H1 (cell line): ENCODE measurements around the gene TTC38. TPM values are rescaled to one million over a fixed set of nuclear protein-coding genes. Genes with fewer than 3 reads are reported as not detected.

Experiments used
- CTCF ChIA-PET: fragments of 300-600 bp; sonication (Branson Sonifier 250); formaldehyde crosslinking; loops from one replicate; lab custom pipeline; 2021; ENCODE audit not compliant: partially characterized antibody; lab: Charles Lee
- POLR2A ChIA-PET: fragments of 300-600 bp; sonication (Branson Sonifier 250); formaldehyde crosslinking; loops from one replicate; lab custom pipeline; 2021; ENCODE audit warnings: inconsistent platforms; ENCODE audit not compliant: partially characterized antibody; lab: Charles Lee
- DNase-seq, 2 experiments: peaks; one replicate each; pipeline versions ENCODE4 v3.0.0 to v3.0.0-alpha.2; 2010 to 2022; ENCODE audit warnings: low spot score in 2 of 2, low read depth in 1 of 2, mixed read lengths in 1 of 2
- FAIRE-seq: peaks from 2 replicates; lab custom pipeline; 2011; peaks lifted over from hg19 to GRCh38; lab: Jason Lieb, UNC
- H2AFZ ChIP-seq: 2 replicates; pipeline ENCODE4 v1.8.1; 2012; ENCODE audit warnings: low read length, inconsistent platforms
- H2AK5ac ChIP-seq: 2 replicates; pipeline ENCODE4 v1.6.1; 2013; ENCODE audit warnings: low read depth, low read length
- H2BK120ac ChIP-seq: replicated peaks from 2 replicates; pipeline ENCODE3; 2013; ENCODE audit warnings: low read depth, low read length, inconsistent platforms
- H2BK12ac ChIP-seq: 2 replicates; pipeline ENCODE4 v1.6.1; 2013; ENCODE audit warnings: low read depth, low read length
- H2BK15ac ChIP-seq: 2 replicates; pipeline ENCODE4 v1.6.1; 2013; ENCODE audit warnings: low read length
- H2BK20ac ChIP-seq: 2 replicates; pipeline ENCODE4 v1.6.1; 2013; ENCODE audit warnings: low read length
- H2BK5ac ChIP-seq: 2 replicates; pipeline ENCODE4 v1.6.1; 2013; ENCODE audit warnings: low read depth, low read length
- H3K14ac ChIP-seq: 2 replicates; pipeline ENCODE4 v1.6.1; 2013; ENCODE audit warnings: inconsistent platforms; ENCODE audit not compliant: insufficient read length
- H3K18ac ChIP-seq: 2 replicates; pipeline ENCODE4 v1.6.1; 2013; ENCODE audit warnings: low read length; ENCODE audit errors: extremely low read depth
- H3K23ac ChIP-seq: 2 replicates; pipeline ENCODE4 v1.6.1; 2013; ENCODE audit warnings: inconsistent platforms; ENCODE audit not compliant: insufficient read length
- H3K23me2 ChIP-seq: 2 replicates; pipeline ENCODE4 v1.6.1; 2013; ENCODE audit warnings: low read depth, low read length
- H3K27ac ChIP-seq: 2 replicates; pipeline ENCODE4 v1.6.1; 2011; ENCODE audit warnings: low read depth, low read length, inconsistent platforms
- H3K27me3 ChIP-seq, 4 experiments: replicated peaks in 1 of 4; 1 replicate in 1 of 4; 2 replicates in 3 of 4; pipeline versions ENCODE4 v1.6.1 to v1.8.1; 2011 to 2013; ENCODE audit warnings: low read length in 3 of 4, mild to moderate bottlenecking in 3 of 4, inconsistent platforms in 2 of 4, mixed read lengths in 2 of 4, moderate library complexity in 1 of 4; ENCODE audit not compliant: control insufficient read depth in 3 of 4, insufficient read depth in 3 of 4; ENCODE audit errors: extremely low read depth in 1 of 4
- H3K36me3 ChIP-seq, 4 experiments: 2 replicates each; pipeline versions ENCODE4 v1.6.1 to v1.8.1; 2011 to 2013; ENCODE audit warnings: mild to moderate bottlenecking in 4 of 4, low read length in 3 of 4, moderate library complexity in 2 of 4, control low read depth in 1 of 4, inconsistent platforms in 1 of 4; ENCODE audit not compliant: insufficient read depth in 4 of 4, control insufficient read depth in 2 of 4
- H3K4ac ChIP-seq: replicated peaks from 2 replicates; pipeline ENCODE3; 2013; ENCODE audit warnings: low read length, low read depth, mixed read lengths, inconsistent platforms; ENCODE audit not compliant: insufficient read length
- H3K4me1 ChIP-seq, 4 experiments: replicated peaks in 1 of 4; 1 replicate in 1 of 4; 2 replicates in 3 of 4; pipeline versions ENCODE4 v1.6.1 to v1.8.1; 2011 to 2013; ENCODE audit warnings: low read length in 3 of 4, inconsistent platforms in 2 of 4, mixed read lengths in 1 of 4; ENCODE audit not compliant: insufficient read depth in 4 of 4, control insufficient read depth in 3 of 4
- H3K4me2 ChIP-seq, 2 experiments: 2 replicates each; pipeline versions ENCODE4 v1.6.1 to v1.8.1; 2011 to 2013; ENCODE audit warnings: low read depth in 2 of 2, low read length in 2 of 2, control low read depth in 1 of 2, inconsistent platforms in 1 of 2, mild to moderate bottlenecking in 1 of 2; ENCODE audit not compliant: insufficient read depth in 1 of 2
- H3K4me3 ChIP-seq, 4 experiments: fragments of 200-600, 300-600 bp in 1 of 4; sonication (generic), shearing (Covaris generic), sonication (Bioruptor Twin) in 1 of 4; 2 replicates each; pipeline versions ENCODE4 v1.5.1 to v1.8.1; 2011 to 2016; ENCODE audit warnings: low read length in 4 of 4, low read depth in 3 of 4, control low read depth in 2 of 4, inconsistent platforms in 2 of 4, mild to moderate bottlenecking in 2 of 4, mixed read lengths in 1 of 4, moderate library complexity in 1 of 4; ENCODE audit not compliant: insufficient read depth in 2 of 4; ENCODE audit errors: extremely low read depth in 1 of 4
- H3K56ac ChIP-seq: replicated peaks from 2 replicates; pipeline ENCODE3; 2013; ENCODE audit warnings: low read depth, mild to moderate bottlenecking, mixed read lengths, low read length, inconsistent platforms; ENCODE audit not compliant: insufficient read length
- H3K79me1 ChIP-seq: 2 replicates; pipeline ENCODE4 v1.6.1; 2013; ENCODE audit warnings: low read depth, low read length, control low read depth
- H3K79me2 ChIP-seq, 2 experiments: 2 replicates each; pipeline versions ENCODE4 v1.6.1 to v1.8.1; 2012 to 2013; ENCODE audit warnings: low read length in 2 of 2, mild to moderate bottlenecking in 2 of 2, inconsistent platforms in 1 of 2; ENCODE audit not compliant: insufficient read depth in 2 of 2, control insufficient read depth in 1 of 2
- H3K9ac ChIP-seq, 4 experiments: replicated peaks in 1 of 4; 1 replicate in 1 of 4; 2 replicates in 3 of 4; pipeline versions ENCODE4 v1.6.1 to v1.8.1; 2011 to 2013; ENCODE audit warnings: low read depth in 3 of 4, low read length in 3 of 4, control low read depth in 2 of 4, mild to moderate bottlenecking in 2 of 4, moderate library complexity in 2 of 4, inconsistent platforms in 1 of 4; ENCODE audit errors: extremely low read depth in 1 of 4
- H3K9me3 ChIP-seq, 2 experiments: 2 replicates each; pipeline versions ENCODE4 v1.6.1 to v1.8.1; 2012 to 2013; ENCODE audit warnings: mild to moderate bottlenecking in 2 of 2, moderate library complexity in 2 of 2, control low read depth in 1 of 2, inconsistent platforms in 1 of 2, low read depth in 1 of 2, low read length in 1 of 2, mixed read lengths in 1 of 2; ENCODE audit not compliant: insufficient read depth in 2 of 2
- H4K20me1 ChIP-seq, 2 experiments: replicated peaks in 1 of 2; 2 replicates each; pipeline versions ENCODE3 to v1.8.1; 2011 to 2013; ENCODE audit warnings: inconsistent platforms in 2 of 2, low read length in 2 of 2, mild to moderate bottlenecking in 1 of 2; ENCODE audit not compliant: insufficient read depth in 2 of 2, control insufficient read depth in 1 of 2
- H4K5ac ChIP-seq: 2 replicates; pipeline ENCODE4 v1.6.1; 2013; ENCODE audit warnings: low read length, low read depth, mixed read lengths, inconsistent platforms; ENCODE audit not compliant: insufficient read length
- H4K8ac ChIP-seq: 2 replicates; pipeline ENCODE4 v1.8.0; 2013; ENCODE audit warnings: mild to moderate bottlenecking, moderate library complexity, low read length, inconsistent platforms; ENCODE audit not compliant: insufficient read depth; ENCODE audit errors: extremely low read depth
- H4K91ac ChIP-seq: replicated peaks from 2 replicates; pipeline ENCODE3; 2013; ENCODE audit warnings: low read length, mixed read lengths, inconsistent platforms; ENCODE audit not compliant: insufficient read length
- BACH1 ChIP-seq: IDR thresholded peaks from 2 replicates; pipeline ENCODE4 v1.6.1; 2012; ENCODE audit warnings: low read length, improper control_type of control experiment
- POLR2A ChIP-seq, 2 experiments: IDR thresholded peaks; 1 replicate in 1 of 2; 2 replicates in 1 of 2; pipeline ENCODE4 v1.6.1; 2011; ENCODE audit warnings: low read depth in 2 of 2, low read length in 2 of 2, mild to moderate bottlenecking in 2 of 2; ENCODE audit errors: control extremely low read depth in 1 of 2
- YY1 ChIP-seq: IDR thresholded peaks from 2 replicates; pipeline ENCODE4 v1.6.1; 2011; ENCODE audit warnings: low read depth, mild to moderate bottlenecking, low read length
- WGBS, 2 experiments: shearing (Covaris generic) in 1 of 2; methylation state at CpG; one replicate each; pipeline versions ENCODE4 v1.1.6 to v1.1.7; 2013 to 2015; ENCODE audit warnings: low lambda C conversion rate in 2 of 2, mixed read lengths in 2 of 2, inconsistent platforms in 1 of 2, low coverage in 1 of 2, missing lambda C conversion rate in 1 of 2; ENCODE audit not compliant: insufficient replicate concordance in 2 of 2, insufficient coverage in 1 of 2, insufficient read length in 1 of 2; ENCODE audit errors: extremely low coverage in 1 of 2, missing lambda C conversion rate in 1 of 2; 5-methylcytosine and 5-hydroxymethylcytosine counted together
- polyA plus RNA-seq, 7 experiments: library from polyadenylated mRNA; depleted of rRNA in 3 of 7; stranded (reverse) in 5 of 7; unstranded in 2 of 7; fragments of >200 nt in 5 of 7; fragments of 200-250 nt in 2 of 7; gene quantifications; 1 replicate in 5 of 7; 2 replicates in 1 of 7; 4 replicates in 1 of 7; pipeline versions ENCODE4 v1.2.1 to v1.2.3, GENCODE V29; 2011 to 2013; ENCODE audit warnings: missing spikeins in 2 of 7, mixed read lengths in 2 of 7
- total RNA-seq: library from RNA; stranded (reverse); fragmentation: NEBNext Ultra II Directional; extraction: Animal tissue kit (Norgen Biotek cat#: 25700); gene quantifications from 2 replicates; pipeline ENCODE4 v1.2.1, GENCODE V29; 2021

Gene TTC38
- total and polyA plus RNA-seq, 2 of the 8 experiments (the other 6 are each of a cell fraction or from before 2014, with no cell fraction given), result 25.3 to 34.8 TPM

DNA sequence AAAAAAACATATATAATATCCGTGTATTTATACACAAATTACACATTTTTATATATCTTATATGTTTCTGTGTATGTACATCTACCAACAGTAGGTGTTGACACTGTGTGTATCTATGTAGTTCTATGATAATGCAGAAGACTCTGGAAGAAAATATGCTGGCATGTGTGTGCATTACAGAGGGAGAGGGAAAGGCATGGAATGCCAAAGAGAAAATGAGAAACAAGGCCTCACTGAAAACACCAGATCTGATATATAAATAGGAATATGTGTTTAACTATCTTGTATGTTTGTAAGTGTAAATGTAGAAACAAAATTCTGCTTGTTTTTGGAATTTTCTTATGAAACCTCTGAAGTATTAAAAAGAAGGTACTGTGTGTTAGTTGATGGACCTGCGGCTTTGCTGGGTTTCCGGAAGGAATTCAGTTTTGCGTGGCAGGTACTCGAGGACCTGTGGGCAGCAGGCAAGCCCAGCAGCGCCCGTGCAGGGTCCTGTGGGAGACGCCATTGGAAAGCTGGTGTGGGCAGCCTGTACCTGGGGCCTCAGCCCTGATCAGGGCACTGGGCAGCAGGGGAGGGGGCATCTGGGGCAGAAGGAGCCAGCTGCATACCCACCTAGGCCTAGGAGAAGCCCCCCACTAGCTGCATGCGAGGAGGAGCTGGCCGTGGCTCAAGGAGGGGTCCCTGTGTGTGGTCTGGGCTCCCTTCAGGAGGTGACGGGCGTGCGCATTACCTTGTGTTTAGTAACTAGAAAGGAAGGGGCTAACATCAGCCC, 60.1 kb downstream of the TTC38 start:
- FAIRE-seq, result no peak
- Histone ChIP-seq H3K4me2 (no peak overlapping the region), H3K4ac (no peak overlapping the region), H4K5ac (no peak overlapping the region), H4K91ac (no peak overlapping the region), H4K20me1 (peaks cover 3 to 5% of the 10 kb centered on the region in 2 experiments), H3K9me3 (no peaks in the 10 kb centered on the region), H2BK12ac (no peak overlapping the region), H3K23ac (no peak overlapping the region), H3K27ac (no peak overlapping the region), H3K27me3 (no peaks in the 10 kb centered on the region), H3K4me1 (no peaks in the 10 kb centered on the region), H3K56ac (no peak overlapping the region), H2BK20ac (no peak overlapping the region), H3K4me3 (no peak overlapping the region), H3K23me2 (no peaks in the 10 kb centered on the region), H2AFZ (no peak overlapping the region), H3K18ac (no peak overlapping the region), H2BK15ac (no peak overlapping the region), H4K8ac (no peak overlapping the region), H3K36me3 (peaks cover 18 to 48% (median 29%) of the 10 kb centered on the region in 4 experiments), H2AK5ac (no peak overlapping the region), H2BK120ac (no peak overlapping the region), H2BK5ac (no peak overlapping the region), H3K14ac (no peak overlapping the region), H3K79me1 (no peaks in the 10 kb centered on the region; the same call in 1 of the 2 replicates), H3K79me2 (no peaks in the 10 kb centered on the region), H3K9ac (no peak overlapping the region)
- CTCF ChIA-PET, result interaction anchor here (1.4 kb wide), 1 partner anchor 40 kb away, joined by 4 read pairs; no protein-coding TSS in a partner anchor
- POLR2A ChIA-PET, result interaction anchor here (1.1 kb wide), 1 partner anchor 22 kb away, joined by 3 read pairs; no protein-coding TSS in a partner anchor
- TF ChIP-seq YY1, result no peak
- no peak for TF ChIP-seq BACH1
- no peak for TF ChIP-seq POLR2A (IDR thresholded peaks at IDR 0.05; ENCODE audit: control extremely low read depth in 1 of 2, low read depth in 2 of 2, low read length in 2 of 2)
- 92 to 100% methylated on average over 1 to 13 of the region's 13 CpGs for WGBS, 2 experiments
- DNase-seq, result no peak
